DOHH2 (cell line): ENCODE data around the gene SDR9C7.
"Not testable (repeated sequence)": the region's sequence is repeated elsewhere in the genome, so short reads cannot be mapped to it uniquely, and the experiment has no call there.

Source experiments
- H3F3A ChIP-seq: fragments of 200-600 bp; sonication (generic), shearing (Covaris generic); 2 replicates; pipeline ENCODE4 v1.6.0; 2016; ENCODE audit warnings: antibody characterized with exemption, mild to moderate bottlenecking; ENCODE audit not compliant: control insufficient read depth, insufficient read depth
- H3K27ac ChIP-seq: fragments of 200-600 bp; sonication (generic); 2 replicates; pipeline ENCODE4 v1.5.1; 2014; ENCODE audit warnings: low read depth, mild to moderate bottlenecking, low read length, moderate library complexity
- H3K27me3 ChIP-seq: fragments of 200-600 bp; sonication (generic); 2 replicates; pipeline ENCODE4 v1.6.1; 2014; ENCODE audit warnings: mild to moderate bottlenecking, low read length, mixed read lengths; ENCODE audit not compliant: control insufficient read depth
- H3K36me3 ChIP-seq: fragments of 200-600 bp; sonication (generic); 2 replicates; pipeline ENCODE4 v1.6.1; 2014; ENCODE audit warnings: mild to moderate bottlenecking, low read length, moderate library complexity, mixed read lengths; ENCODE audit not compliant: control insufficient read depth
- H3K4me1 ChIP-seq: fragments of 200-600 bp; sonication (generic); 2 replicates; pipeline ENCODE4 v1.6.1; 2014; ENCODE audit warnings: mild to moderate bottlenecking, low read length, mixed read lengths; ENCODE audit not compliant: control insufficient read depth
- H3K4me2 ChIP-seq: fragments of 200-600 bp; sonication (generic); 2 replicates; pipeline ENCODE4 v1.6.0; 2014; ENCODE audit warnings: mild to moderate bottlenecking, low read length, moderate library complexity
- H3K4me3 ChIP-seq: fragments of 200-600 bp; sonication (generic); 2 replicates; pipeline ENCODE4 v1.5.1; 2014; ENCODE audit warnings: mild to moderate bottlenecking, low read length, mixed read lengths
- H3K79me2 ChIP-seq: fragments of 200-600 bp; sonication (generic); 2 replicates; pipeline ENCODE4 v1.6.1; 2014; ENCODE audit warnings: mild to moderate bottlenecking, low read length, mixed read lengths; ENCODE audit not compliant: control insufficient read depth
- H3K9me2 ChIP-seq: fragments of 200-600 bp; sonication (generic); replicated peaks from 2 replicates; pipeline ENCODE4 v1.6.1; 2014; ENCODE audit warnings: mild to moderate bottlenecking, low read length, mixed read lengths; ENCODE audit not compliant: control insufficient read depth
- H3K9me3 ChIP-seq: fragments of 200-600 bp; sonication (generic); 2 replicates; pipeline ENCODE4 v1.6.1; 2014; ENCODE audit warnings: antibody characterized with exemption, low read length, mixed read lengths; ENCODE audit not compliant: control insufficient read depth, insufficient read depth
- H4K20me1 ChIP-seq: fragments of 200-600 bp; sonication (generic); 2 replicates; pipeline ENCODE4 v1.6.0; 2014; ENCODE audit warnings: low read depth, mild to moderate bottlenecking, antibody characterized with exemption, low read length, moderate library complexity; ENCODE audit not compliant: control insufficient read depth, insufficient read depth
- CTCF ChIP-seq: fragments of 200-600 bp; sonication (generic); IDR thresholded peaks from one replicate; pipeline ENCODE4 v1.5.1; 2014; ENCODE audit warnings: antibody characterized with exemption, mild to moderate bottlenecking, low read depth, low read length; ENCODE audit not compliant: poor library complexity, severe bottlenecking
- EZH2phosphoT487 ChIP-seq: fragments of 200-600 bp; sonication (generic); IDR thresholded peaks from 2 replicates; pipeline ENCODE4 v1.6.1; 2017; ENCODE audit warnings: borderline replicate concordance, mild to moderate bottlenecking, antibody characterized with exemption, low read length, moderate library complexity, mixed read lengths

The SDR9C7 gene

GRCh38 chr12:56897844-56898361 lies 36.3 kb downstream of the SDR9C7 start:
- Histone ChIP-seq H3K9me3 (peaks cover 23% of the 10 kb centered on the region; the same call in 1 of the 2 replicates), H3K4me2 (no peak overlapping the region)
- TF ChIP-seq EZH2phosphoT487 (no peak), CTCF (no peak)

GRCh38 chr12:56896082-56896481 lies 38.1 kb downstream of the SDR9C7 start:
- Histone ChIP-seq H3K9me3 (peaks cover 11% of the 10 kb centered on the region; the same call in 1 of the 2 replicates), H3K4me2 (no peak overlapping the region), H3K27ac (no peak overlapping the region), H4K20me1 (no peaks in the 10 kb centered on the region), H3K4me3 (no peak overlapping the region), H3F3A (no peaks in the 10 kb centered on the region), H3K36me3 (no peaks in the 10 kb centered on the region), H3K4me1 (no peaks in the 10 kb centered on the region), H3K9me2 (no peaks in the 10 kb centered on the region), H3K79me2 (no peaks in the 10 kb centered on the region), H3K27me3 (no peaks in the 10 kb centered on the region)
- TF ChIP-seq EZH2phosphoT487 (no peak), CTCF (no peak)

More at GRCh38 chr12:56897844-56898361, 36.3 kb downstream of the SDR9C7 start:
- Histone ChIP-seq H3K36me3 (no peaks in the 10 kb centered on the region), H4K20me1 (no peaks in the 10 kb centered on the region), H3K79me2 (no peaks in the 10 kb centered on the region), H3K4me1 (no peaks in the 10 kb centered on the region), H3K4me3 (no peak overlapping the region), H3K27me3 (no peaks in the 10 kb centered on the region), H3K9me2 (no peaks in the 10 kb centered on the region), H3K27ac (no peak overlapping the region), H3F3A (no peaks in the 10 kb centered on the region)

GRCh38 chr12:56894698-56895368 lies 39.4 kb downstream of the SDR9C7 start:
- no peak overlapping the region for H3K27ac ChIP-seq
- H3K9me2 ChIP-seq = no peaks in the 10 kb centered on the region
- no peaks in the 10 kb centered on the region for H4K20me1 ChIP-seq
- H3K4me1 ChIP-seq = no peaks in the 10 kb centered on the region
- H3K4me2 ChIP-seq = no peak overlapping the region
- H3F3A ChIP-seq = no peaks in the 10 kb centered on the region
- H3K79me2 ChIP-seq = no peaks in the 10 kb centered on the region
- no peak for TF ChIP-seq CTCF
- TF ChIP-seq EZH2phosphoT487 = no peak
- no peaks in the 10 kb centered on the region for H3K36me3 ChIP-seq
- no peak overlapping the region for H3K4me3 ChIP-seq
- H3K27me3 ChIP-seq = no peaks in the 10 kb centered on the region
- H3K9me3 ChIP-seq = no peaks in the 10 kb centered on the region; the same call in 1 of the 2 replicates

- H3K9me2 ChIP-seq, H3K36me3 ChIP-seq, H3F3A ChIP-seq, H3K27me3 ChIP-seq, H3K4me3 ChIP-seq, H3K4me1 ChIP-seq, H3K4me2 ChIP-seq, H4K20me1 ChIP-seq, H3K79me2 ChIP-seq, H3K9me3 ChIP-seq, H3K27ac ChIP-seq: not testable (repeated sequence)
These were observed 42.3 kb downstream of the SDR9C7 start for GRCh38 chr12:56891885-56892284.
